OCI-LY3 (cell line): ENCODE results near the gene IGSF5.
"Not testable (repeated sequence)": the region's sequence is repeated elsewhere in the genome, so short reads cannot be mapped to it uniquely, and the experiment has no call there.

Experiments
- H2AFZ ChIP-seq: fragments of 200-600, 300-600 bp; shearing (Covaris generic); 2 replicates; pipeline ENCODE4 v1.6.0; 2014; ENCODE audit warnings: antibody characterized with exemption, low read depth, low read length
- H3K27ac ChIP-seq: fragments of 200-600, 300-600 bp; sonication (generic); 2 replicates; pipeline ENCODE4 v1.5.1; 2014; ENCODE audit warnings: mild to moderate bottlenecking, low read length, moderate library complexity, mixed read lengths
- H3K27me3 ChIP-seq: fragments of 200-600, 300-600 bp; sonication (generic); 2 replicates; pipeline ENCODE4 v1.6.1; 2014; ENCODE audit warnings: low read depth, low read length, mixed read lengths
- H3K36me3 ChIP-seq: fragments of 200-600, 300-600 bp; sonication (generic); replicated peaks from 2 replicates; pipeline ENCODE3; 2014; ENCODE audit warnings: low read depth, low read length, mixed read lengths
- H3K4me1 ChIP-seq: fragments of 300-600, 200-600 bp; sonication (generic); 2 replicates; pipeline ENCODE4 v1.6.1; 2014; ENCODE audit warnings: low read length, mixed read lengths
- H3K4me2 ChIP-seq: fragments of 200-600, 300-600 bp; sonication (generic); 2 replicates; pipeline ENCODE4 v1.6.1; 2014; ENCODE audit warnings: low read length, mixed read lengths
- H3K4me3 ChIP-seq: fragments of 300-600, 200-600 bp; sonication (generic); 2 replicates; pipeline ENCODE4 v1.5.1; 2014; ENCODE audit warnings: antibody characterized with exemption, mild to moderate bottlenecking, low read length, moderate library complexity
- H3K79me2 ChIP-seq: fragments of 300-600, 200-600 bp; shearing (Covaris generic); 2 replicates; pipeline ENCODE4 v1.6.1; 2014; ENCODE audit warnings: mild to moderate bottlenecking, low read length, mixed read lengths
- H3K9ac ChIP-seq: fragments of 300-600, 200-600 bp; shearing (Covaris generic); 2 replicates; pipeline ENCODE4 v1.6.0; 2014; ENCODE audit warnings: mild to moderate bottlenecking, low read length, moderate library complexity
- H3K9me3 ChIP-seq: fragments of 200-600, 300-600 bp; shearing (Covaris generic); 2 replicates; pipeline ENCODE4 v1.6.1; 2014; ENCODE audit warnings: low read length, mixed read lengths; ENCODE audit not compliant: insufficient read depth
- H4K20me1 ChIP-seq: fragments of 200-600, 300-600 bp; sonication (generic); 2 replicates; pipeline ENCODE4 v1.6.1; 2016; ENCODE audit warnings: low read length, mixed read lengths; ENCODE audit not compliant: insufficient read depth
- EZH2phosphoT487 ChIP-seq: fragments of 200-600 bp; shearing (Covaris generic); IDR thresholded peaks from 2 replicates; pipeline ENCODE4 v1.6.1; 2018; ENCODE audit warnings: antibody characterized with exemption, mixed run types, low read depth
- TF ChIP-seq, protein P1 (sequence below): fragments of 200-600, 300-600 bp; sonication (generic); IDR thresholded peaks from 2 replicates; pipeline ENCODE4 v1.5.1; 2014; ENCODE audit warnings: antibody characterized with exemption, low read length, low read depth

IGSF5 gene

DNA sequence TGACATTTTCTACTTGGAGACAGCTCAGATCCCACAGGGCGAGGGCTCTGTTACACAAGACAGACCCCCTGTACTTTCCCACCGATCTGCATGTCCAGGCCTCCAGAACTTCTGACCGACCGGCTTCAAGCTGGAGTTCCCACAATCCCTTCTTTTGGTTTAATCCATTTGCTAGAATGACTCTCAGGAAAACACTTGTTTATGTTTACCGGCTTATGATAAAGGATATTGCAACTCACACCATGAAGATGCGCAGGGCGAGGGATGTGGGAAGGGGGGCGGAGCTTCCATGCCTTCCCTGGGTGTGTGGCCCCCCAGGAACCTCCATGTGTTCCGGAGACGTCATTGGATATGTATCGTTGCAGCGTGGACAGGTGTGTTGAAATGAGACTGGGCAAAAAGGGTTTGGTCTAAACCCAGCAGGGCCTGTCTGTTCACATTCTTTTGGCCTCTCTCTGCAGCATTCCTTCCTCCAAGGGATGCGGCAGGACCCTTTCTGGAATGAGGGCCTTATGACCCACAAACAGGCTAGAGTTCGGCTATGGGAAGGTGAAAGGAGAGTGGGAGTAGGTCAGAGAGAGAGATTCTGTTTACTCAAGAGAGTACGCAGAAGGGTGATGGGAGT is 7.5 kb upstream of the IGSF5 start:
- Histone ChIP-seq H3K27ac (no peak overlapping the region), H3K4me3 (no peak overlapping the region), H3K36me3 (no peaks in the 10 kb centered on the region), H3K4me2 (no peak overlapping the region), H3K9ac (no peak overlapping the region), H3K79me2 (no peaks in the 10 kb centered on the region), H4K20me1 (no peaks in the 10 kb centered on the region), H3K27me3 (no peaks in the 10 kb centered on the region), H3K4me1 (no peaks in the 10 kb centered on the region), H3K9me3 (no peaks in the 10 kb centered on the region), H2AFZ (no peak overlapping the region)
- TF ChIP-seq, protein P1, sequence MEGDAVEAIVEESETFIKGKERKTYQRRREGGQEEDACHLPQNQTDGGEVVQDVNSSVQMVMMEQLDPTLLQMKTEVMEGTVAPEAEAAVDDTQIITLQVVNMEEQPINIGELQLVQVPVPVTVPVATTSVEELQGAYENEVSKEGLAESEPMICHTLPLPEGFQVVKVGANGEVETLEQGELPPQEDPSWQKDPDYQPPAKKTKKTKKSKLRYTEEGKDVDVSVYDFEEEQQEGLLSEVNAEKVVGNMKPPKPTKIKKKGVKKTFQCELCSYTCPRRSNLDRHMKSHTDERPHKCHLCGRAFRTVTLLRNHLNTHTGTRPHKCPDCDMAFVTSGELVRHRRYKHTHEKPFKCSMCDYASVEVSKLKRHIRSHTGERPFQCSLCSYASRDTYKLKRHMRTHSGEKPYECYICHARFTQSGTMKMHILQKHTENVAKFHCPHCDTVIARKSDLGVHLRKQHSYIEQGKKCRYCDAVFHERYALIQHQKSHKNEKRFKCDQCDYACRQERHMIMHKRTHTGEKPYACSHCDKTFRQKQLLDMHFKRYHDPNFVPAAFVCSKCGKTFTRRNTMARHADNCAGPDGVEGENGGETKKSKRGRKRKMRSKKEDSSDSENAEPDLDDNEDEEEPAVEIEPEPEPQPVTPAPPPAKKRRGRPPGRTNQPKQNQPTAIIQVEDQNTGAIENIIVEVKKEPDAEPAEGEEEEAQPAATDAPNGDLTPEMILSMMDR: no peak
- TF ChIP-seq EZH2phosphoT487: no peak

DNA sequence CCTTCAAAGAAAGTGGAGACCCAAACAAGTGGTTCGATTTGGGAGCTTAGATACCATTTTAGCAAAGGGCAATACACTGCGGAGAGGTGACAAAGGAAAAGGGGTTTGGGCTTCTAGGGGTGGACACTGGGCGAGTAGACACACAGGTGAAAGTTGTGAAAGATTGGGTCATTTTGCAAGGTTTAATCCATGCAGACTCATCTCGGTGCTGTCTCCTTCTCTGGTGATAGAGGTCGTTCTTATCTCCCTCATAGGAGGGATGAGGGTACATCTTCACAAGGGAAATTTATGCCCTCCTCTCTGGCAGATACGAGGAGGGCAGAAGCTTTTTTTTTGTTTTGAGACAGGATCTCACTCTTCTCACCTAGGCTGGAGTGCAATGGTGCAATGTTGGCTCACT is 6.4 kb upstream of the IGSF5 start:
- Histone ChIP-seq H2AFZ (no peak overlapping the region), H3K79me2 (no peaks in the 10 kb centered on the region), H4K20me1 (no peaks in the 10 kb centered on the region), H3K4me3 (no peak overlapping the region), H3K4me2 (no peak overlapping the region), H3K27me3 (no peaks in the 10 kb centered on the region), H3K27ac (no peak overlapping the region), H3K9me3 (no peaks in the 10 kb centered on the region), H3K36me3 (no peaks in the 10 kb centered on the region), H3K9ac (no peak overlapping the region), H3K4me1 (no peaks in the 10 kb centered on the region)
- TF ChIP-seq, protein P1: no peak

DNA sequence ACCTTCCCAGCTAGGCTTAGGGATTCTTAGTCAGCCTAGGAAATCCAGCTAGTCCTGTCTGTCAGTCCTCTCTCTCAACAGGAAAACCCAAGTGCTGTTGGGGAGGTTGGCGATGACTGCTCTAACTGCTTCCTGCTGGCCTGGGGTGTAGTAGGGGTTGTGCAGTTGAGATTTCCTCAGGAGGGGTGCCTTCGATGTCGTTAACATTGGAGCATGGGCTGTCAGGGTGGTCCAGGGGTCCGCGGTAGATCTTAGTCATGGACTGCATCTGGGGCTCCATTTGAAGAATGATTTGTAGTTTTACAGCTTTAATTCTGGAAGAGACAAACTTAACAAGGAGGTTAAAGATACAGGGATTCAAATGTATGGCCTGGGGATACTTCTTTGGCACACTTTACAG is 5.5 kb upstream of the IGSF5 start:
- H2AFZ ChIP-seq, H3K9ac ChIP-seq, H3K36me3 ChIP-seq, H3K4me2 ChIP-seq, H3K27ac ChIP-seq, H3K79me2 ChIP-seq, H3K27me3 ChIP-seq, H3K9me3 ChIP-seq, H3K4me1 ChIP-seq, H4K20me1 ChIP-seq, H3K4me3 ChIP-seq: not testable (repeated sequence)

DNA sequence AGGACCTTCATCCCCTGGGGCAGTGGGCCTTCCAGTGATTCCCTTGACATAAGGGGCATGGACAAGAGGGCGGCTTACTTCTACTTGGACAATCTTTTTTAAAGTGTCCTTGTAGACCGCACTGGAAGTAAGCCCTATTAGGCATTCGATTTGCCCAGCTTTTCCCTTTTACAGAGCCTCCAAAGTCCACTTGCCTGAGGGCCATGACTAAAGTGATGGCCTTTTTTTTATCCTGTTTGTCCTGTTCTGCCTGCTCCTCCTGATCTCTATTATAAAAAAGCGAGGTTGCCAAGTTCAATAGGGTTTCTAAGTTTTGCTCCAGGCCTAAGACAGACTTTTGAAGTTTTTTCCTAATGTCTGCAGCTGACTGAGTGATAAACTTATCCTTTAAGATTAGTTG is 2.4 kb upstream of the IGSF5 start:
- not testable (repeated sequence) for H3K27ac ChIP-seq, H2AFZ ChIP-seq, H3K4me1 ChIP-seq, H4K20me1 ChIP-seq, H3K4me3 ChIP-seq, H3K9ac ChIP-seq, H3K9me3 ChIP-seq, H3K36me3 ChIP-seq, H3K4me2 ChIP-seq, H3K27me3 ChIP-seq, H3K79me2 ChIP-seq

DNA sequence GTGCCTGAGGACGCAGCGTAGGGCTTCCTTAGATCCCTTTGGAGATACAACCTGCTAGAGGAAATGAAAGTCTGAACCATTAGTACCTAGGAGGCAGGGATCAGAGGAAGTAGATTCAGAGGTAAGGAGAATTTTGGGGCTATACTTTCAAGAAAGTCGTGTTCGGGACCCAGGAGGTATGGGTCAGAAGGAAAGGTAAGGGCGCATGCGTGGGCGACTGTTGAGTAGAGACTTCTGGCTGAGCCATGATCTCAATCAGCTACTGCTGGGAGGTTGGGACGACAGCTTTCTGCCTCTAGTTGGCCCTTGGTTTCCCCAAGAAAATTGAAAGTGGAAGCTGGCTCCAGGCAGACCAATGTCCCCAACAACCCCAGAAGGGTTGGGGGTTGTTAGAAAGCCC is 349 bp downstream of the IGSF5 start:
- H3K9me3 ChIP-seq, H3K4me1 ChIP-seq, H4K20me1 ChIP-seq, H3K79me2 ChIP-seq, H3K36me3 ChIP-seq, H2AFZ ChIP-seq, H3K4me3 ChIP-seq, H3K4me2 ChIP-seq, H3K27ac ChIP-seq, H3K27me3 ChIP-seq, H3K9ac ChIP-seq: not testable (repeated sequence)

DNA sequence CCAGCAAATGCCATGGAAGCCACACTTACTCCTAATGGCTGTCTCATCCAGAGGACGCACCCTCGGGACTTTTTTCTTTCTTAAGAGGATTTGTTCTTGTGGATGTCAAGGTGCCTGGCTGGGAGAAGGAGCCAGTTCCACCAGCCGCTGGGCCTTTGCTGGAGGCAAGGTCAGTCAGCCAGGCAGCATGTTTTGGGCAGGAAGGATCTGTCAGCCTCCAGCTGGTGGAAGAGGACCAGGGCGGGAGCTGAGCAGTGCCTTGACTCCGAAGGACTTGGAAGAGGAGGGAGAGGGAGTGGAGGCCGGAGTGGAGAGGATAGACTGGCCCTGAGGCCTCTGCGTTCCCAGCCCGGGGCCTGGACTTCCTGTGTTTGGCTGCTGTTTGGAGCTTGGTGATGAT is 5.7 kb downstream of the IGSF5 start:
- Histone ChIP-seq H4K20me1 (no peaks in the 10 kb centered on the region), H3K79me2 (no peaks in the 10 kb centered on the region), H3K4me1 (no peaks in the 10 kb centered on the region), H3K9ac (no peak overlapping the region), H3K4me2 (no peak overlapping the region), H3K4me3 (no peak overlapping the region), H3K9me3 (no peaks in the 10 kb centered on the region), H3K36me3 (no peaks in the 10 kb centered on the region), H3K27me3 (no peaks in the 10 kb centered on the region), H2AFZ (no peak overlapping the region), H3K27ac (no peak overlapping the region)
- TF ChIP-seq, protein P1: no peak
- TF ChIP-seq EZH2phosphoT487: no peak
